CD14-positive monocyte (primary cell): ENCODE data around the gene HOPX. TPM values are rescaled to one million over a fixed set of nuclear protein-coding genes. Genes with fewer than 3 reads are reported as not detected.
"Not testable (repeated sequence)": the region's sequence is repeated elsewhere in the genome, so short reads cannot be mapped to it uniquely, and the experiment has no call there.

Source experiments
- DNase-seq, 3 donors: peaks; one replicate each; pipeline ENCODE4 v3.0.0-alpha.2; 2011 to 2022
- H2AFZ ChIP-seq: 2 replicates; pipeline ENCODE4 v1.6.0; 2012; ENCODE audit warnings: mild to moderate bottlenecking, low read depth, low read length, inconsistent platforms; ENCODE audit not compliant: insufficient read depth, poor library complexity, severe bottlenecking
- H3K27ac ChIP-seq, 2 donors: 1 replicate in 1 of 2; 2 replicates in 1 of 2; pipeline ENCODE4 v1.5.1; 2012 to 2013; ENCODE audit warnings: low read length in 2 of 2, control low read depth in 1 of 2, inconsistent platforms in 1 of 2, low read depth in 1 of 2, mild to moderate bottlenecking in 1 of 2
- H3K27me3 ChIP-seq, 2 donors: one replicate each; pipeline versions ENCODE4 v1.6.0 to v1.6.1; 2011 to 2013; ENCODE audit warnings: low read length in 2 of 2; ENCODE audit not compliant: control insufficient read depth in 2 of 2, insufficient read depth in 2 of 2
- H3K36me3 ChIP-seq, 2 donors: replicated peaks in 1 of 2; 1 replicate in 1 of 2; 2 replicates in 1 of 2; pipeline versions ENCODE4 v1.5.1 to v1.6.1; 2012 to 2013; ENCODE audit warnings: low read length in 2 of 2, control low read depth in 1 of 2, inconsistent platforms in 1 of 2, mild to moderate bottlenecking in 1 of 2; ENCODE audit not compliant: insufficient read depth in 2 of 2, control insufficient read depth in 1 of 2
- H3K4me1 ChIP-seq, 2 donors: 1 replicate in 1 of 2; 2 replicates in 1 of 2; pipeline versions ENCODE4 v1.5.1 to v1.6.1; 2012 to 2013; ENCODE audit warnings: low read length in 2 of 2, control low read depth in 1 of 2, inconsistent platforms in 1 of 2, mild to moderate bottlenecking in 1 of 2, moderate library complexity in 1 of 2; ENCODE audit not compliant: insufficient read depth in 2 of 2, control insufficient read depth in 1 of 2
- H3K4me2 ChIP-seq: replicated peaks from 2 replicates; pipeline ENCODE3; 2012; ENCODE audit warnings: low read length, moderate library complexity, mild to moderate bottlenecking; ENCODE audit not compliant: poor library complexity, severe bottlenecking; ENCODE audit errors: extremely low read depth
- H3K4me3 ChIP-seq, 3 experiments: fragments of 200-600 bp in 1 of 3; sonication (generic) in 1 of 3; replicated peaks in 1 of 3; 1 replicate in 2 of 3; 2 replicates in 1 of 3; pipeline ENCODE4 v1.5.1; 2011 to 2013; ENCODE audit warnings: low read length in 3 of 3, mild to moderate bottlenecking in 3 of 3, control low read depth in 2 of 3, low read depth in 2 of 3, inconsistent platforms in 1 of 3, moderate library complexity in 1 of 3
- H3K79me2 ChIP-seq: 2 replicates; pipeline ENCODE4 v1.6.0; 2012; ENCODE audit warnings: mild to moderate bottlenecking, control low read depth, inconsistent platforms, low read length, moderate library complexity; ENCODE audit not compliant: insufficient read depth
- H3K9ac ChIP-seq: 2 replicates; pipeline ENCODE4 v1.6.0; 2017; ENCODE audit warnings: low read length, mild to moderate bottlenecking; ENCODE audit not compliant: insufficient read depth, poor library complexity, severe bottlenecking
- H3K9me3 ChIP-seq, 2 donors: replicated peaks in 1 of 2; 1 replicate in 1 of 2; 2 replicates in 1 of 2; pipeline versions ENCODE4 v1.5.1 to v1.6.1; 2012 to 2013; ENCODE audit warnings: low read length in 2 of 2, control low read depth in 1 of 2; ENCODE audit not compliant: control insufficient read depth in 1 of 2, insufficient read depth in 1 of 2
- H4K20me1 ChIP-seq: 2 replicates; pipeline ENCODE4 v1.6.0; 2012; ENCODE audit warnings: mild to moderate bottlenecking, low read length, control low read depth, moderate library complexity; ENCODE audit not compliant: insufficient read depth
- H3K27ac Mint-ChIP-seq, 7 donors: one replicate each; pipeline ENCODE4 v1.8.0; 2020; ENCODE audit warnings: mild to moderate bottlenecking in 7 of 7, mixed read lengths in 7 of 7, moderate library complexity in 6 of 7, inconsistent platforms in 2 of 7
- H3K27me3 Mint-ChIP-seq, 3 donors: one replicate each; pipeline ENCODE4 v1.8.0; 2021 to 2022; ENCODE audit warnings: low read depth in 3 of 3, mild to moderate bottlenecking in 3 of 3, mixed read lengths in 3 of 3, moderate library complexity in 3 of 3, inconsistent platforms in 1 of 3
- H3K36me3 Mint-ChIP-seq, 2 donors: one replicate each; pipeline ENCODE4 v1.8.0; 2020; ENCODE audit warnings: mixed read lengths in 2 of 2, inconsistent platforms in 1 of 2, mild to moderate bottlenecking in 1 of 2
- H3K4me1 Mint-ChIP-seq: one replicate; pipeline ENCODE4 v1.8.0; 2020; ENCODE audit warnings: mild to moderate bottlenecking, mixed read lengths
- H3K4me3 Mint-ChIP-seq, 2 donors: one replicate each; pipeline ENCODE4 v1.8.0; 2020; ENCODE audit warnings: mild to moderate bottlenecking in 2 of 2, mixed read lengths in 2 of 2, moderate library complexity in 1 of 2
- H3K9me3 Mint-ChIP-seq, 7 donors: one replicate each; pipeline ENCODE4 v1.8.0; 2020 to 2022; ENCODE audit warnings: mixed read lengths in 7 of 7, mild to moderate bottlenecking in 6 of 7, moderate library complexity in 6 of 7, inconsistent platforms in 2 of 7
- WGBS: methylation state at CpG from one replicate; pipeline ENCODE4 v1.1.5; 2013; ENCODE audit warnings: missing lambda C conversion rate; ENCODE audit not compliant: insufficient coverage; 5-methylcytosine and 5-hydroxymethylcytosine counted together
- intact Hi-C, 2 donors: fragments of 100-400 bp; cut with micrococcal nuclease; formaldehyde crosslinking; loops; one replicate each; pipeline versions ENCODE4 v1.15.0 to v1.15.1; 2023
- polyA plus RNA-seq, 3 donors: library from polyadenylated mRNA; depleted of rRNA in 1 of 3; unstranded in 2 of 3; stranded (reverse) in 1 of 3; fragments of 300-500 nt in 2 of 3; fragments of >200 nt in 1 of 3; fragmentation: Illumina TruSeq in 2 of 3; gene quantifications; 1 replicate in 2 of 3; 2 replicates in 1 of 3; pipeline ENCODE4 v1.2.3, GENCODE V29; 2012 to 2021
- TF ChIP-seq, protein P1 (sequence below): fragments of 200-600 bp; IDR thresholded peaks from one replicate; pipeline ENCODE4 v1.8.0; 2022; ENCODE audit warnings: antibody characterized with exemption, mild to moderate bottlenecking

HOPX gene
- polyA plus RNA-seq, 3 donors = 0.39 to 1.3 (median 0.52) TPM

DNA sequence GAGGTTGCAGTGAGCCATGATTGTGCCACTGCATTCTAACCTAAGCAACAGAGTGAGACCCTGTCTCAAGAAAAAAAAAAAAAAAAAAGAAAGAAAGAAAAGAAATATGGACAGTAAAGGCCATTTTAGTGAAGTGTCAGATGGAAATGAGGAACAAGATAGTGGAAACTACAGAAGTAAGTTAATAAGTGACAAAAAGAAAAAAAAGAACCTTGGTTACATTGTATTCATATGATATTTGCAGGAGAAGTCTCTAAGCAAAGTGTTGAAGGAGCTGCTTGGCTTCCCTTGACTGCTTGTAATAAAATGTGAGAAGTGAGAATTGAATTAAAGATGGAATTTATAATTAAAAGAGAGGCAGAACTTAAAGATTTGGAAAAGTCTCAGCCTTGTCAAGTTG lies 73.2 kb downstream of the HOPX start:
- H3K4me1 ChIP-seq = no peaks in the 10 kb centered on the region

DNA sequence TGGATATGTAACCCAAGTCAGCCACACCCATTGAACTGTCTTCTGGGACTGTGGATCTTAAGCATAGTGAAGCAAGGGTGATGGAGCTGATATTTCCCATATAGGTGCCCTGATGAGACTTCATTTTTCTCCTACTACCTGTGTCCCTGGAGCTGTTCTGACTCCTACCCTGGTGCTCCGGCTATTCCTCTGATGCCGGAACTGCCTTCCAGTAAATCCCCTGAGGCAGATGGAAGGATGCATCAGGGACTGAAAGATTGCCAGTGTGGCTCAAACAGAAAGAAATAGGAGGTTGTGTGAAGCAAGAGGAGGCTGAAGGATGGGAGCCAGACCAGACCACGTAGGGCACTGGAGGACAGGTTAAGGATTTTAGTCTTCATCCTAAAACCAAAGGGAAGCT lies 74.7 kb downstream of the HOPX start:
- Histone ChIP-seq H3K79me2 (no peaks in the 10 kb centered on the region), H3K36me3 (no peaks in the 10 kb centered on the region), H3K4me1 (no peaks in the 10 kb centered on the region), H3K4me3 (no peak overlapping the region), H3K27me3 (no peaks in the 10 kb centered on the region), H2AFZ (no peak overlapping the region), H4K20me1 (no peaks in the 10 kb centered on the region), H3K9me3 (no peaks in the 10 kb centered on the region), H3K4me2 (no peak overlapping the region), H3K9ac (no peak overlapping the region), H3K27ac (no peak overlapping the region)
- TF ChIP-seq, protein P1, sequence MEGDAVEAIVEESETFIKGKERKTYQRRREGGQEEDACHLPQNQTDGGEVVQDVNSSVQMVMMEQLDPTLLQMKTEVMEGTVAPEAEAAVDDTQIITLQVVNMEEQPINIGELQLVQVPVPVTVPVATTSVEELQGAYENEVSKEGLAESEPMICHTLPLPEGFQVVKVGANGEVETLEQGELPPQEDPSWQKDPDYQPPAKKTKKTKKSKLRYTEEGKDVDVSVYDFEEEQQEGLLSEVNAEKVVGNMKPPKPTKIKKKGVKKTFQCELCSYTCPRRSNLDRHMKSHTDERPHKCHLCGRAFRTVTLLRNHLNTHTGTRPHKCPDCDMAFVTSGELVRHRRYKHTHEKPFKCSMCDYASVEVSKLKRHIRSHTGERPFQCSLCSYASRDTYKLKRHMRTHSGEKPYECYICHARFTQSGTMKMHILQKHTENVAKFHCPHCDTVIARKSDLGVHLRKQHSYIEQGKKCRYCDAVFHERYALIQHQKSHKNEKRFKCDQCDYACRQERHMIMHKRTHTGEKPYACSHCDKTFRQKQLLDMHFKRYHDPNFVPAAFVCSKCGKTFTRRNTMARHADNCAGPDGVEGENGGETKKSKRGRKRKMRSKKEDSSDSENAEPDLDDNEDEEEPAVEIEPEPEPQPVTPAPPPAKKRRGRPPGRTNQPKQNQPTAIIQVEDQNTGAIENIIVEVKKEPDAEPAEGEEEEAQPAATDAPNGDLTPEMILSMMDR = no peak
- no peak overlapping the region for H3K4me3 Mint-ChIP-seq
- no peak for DNase-seq
- no peaks in the 10 kb centered on the region for H3K36me3 Mint-ChIP-seq
- intact Hi-C loops = no loop called here
- H3K27ac Mint-ChIP-seq = peak overlapping the region in 1 of 7 donors; percentile 64
- peaks cover 2 to 3% (median 2%) of the 10 kb centered on the region in 3 donors for H3K27me3 Mint-ChIP-seq
- H3K4me1 Mint-ChIP-seq = no peaks in the 10 kb centered on the region
- WGBS = 100% methylated on average over 1 of the region's 3 CpGs
- peaks cover 0 to 3% (median 1%) of the 10 kb centered on the region in 7 donors for H3K9me3 Mint-ChIP-seq

More for the DNA sequence above, 73.2 kb downstream of the HOPX start:
- H3K9me3 Mint-ChIP-seq = peaks cover 0 to 3% (median 2%) of the 10 kb centered on the region in 7 donors
- H3K27ac ChIP-seq = no peak overlapping the region
- TF ChIP-seq, protein P1 = no peak
- no peak overlapping the region for H3K4me3 Mint-ChIP-seq
- H3K27me3 Mint-ChIP-seq = peaks cover 0 to 3% (median 2%) of the 10 kb centered on the region in 3 donors
- no peak overlapping the region for H3K4me2 ChIP-seq
- H3K79me2 ChIP-seq = no peaks in the 10 kb centered on the region
- H2AFZ ChIP-seq = no peak overlapping the region
- H3K9ac ChIP-seq = no peak overlapping the region
- no peak overlapping the region for H3K27ac Mint-ChIP-seq
- H3K36me3 Mint-ChIP-seq = no peaks in the 10 kb centered on the region
- H3K9me3 ChIP-seq = no peaks in the 10 kb centered on the region
- no peaks in the 10 kb centered on the region for H4K20me1 ChIP-seq
- DNase-seq = no peak
- intact Hi-C loops = no loop called here
- H3K4me3 ChIP-seq = no peak overlapping the region
- no peaks in the 10 kb centered on the region for H3K4me1 Mint-ChIP-seq
- no peaks in the 10 kb centered on the region for H3K27me3 ChIP-seq
- no peaks in the 10 kb centered on the region for H3K36me3 ChIP-seq

DNA sequence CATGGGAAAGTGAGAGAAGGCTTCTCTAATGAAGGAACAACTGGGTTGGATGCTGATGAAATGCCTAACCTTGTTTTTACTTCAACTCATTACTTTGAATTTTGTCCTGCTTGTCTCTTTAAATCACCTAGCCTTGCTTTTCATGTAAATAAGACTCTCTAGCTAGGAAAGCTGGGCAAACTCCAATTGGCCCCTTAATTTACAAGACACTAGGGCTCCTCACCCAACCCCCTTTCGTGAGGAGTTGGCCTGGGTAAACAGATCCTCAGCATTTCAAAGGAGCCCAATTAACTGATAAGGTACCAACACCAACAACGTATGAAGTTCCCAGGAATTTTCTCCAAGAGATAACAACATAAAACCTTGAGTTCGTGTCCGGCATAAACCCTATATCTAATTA lies 75.6 kb downstream of the HOPX start:
- H3K27me3 ChIP-seq, intact Hi-C loops, H3K27me3 Mint-ChIP-seq, H3K79me2 ChIP-seq, H3K4me1 ChIP-seq, H3K4me2 ChIP-seq, H3K4me3 Mint-ChIP-seq, H3K9me3 ChIP-seq, H3K9ac ChIP-seq, H3K4me1 Mint-ChIP-seq, DNase-seq, H3K27ac ChIP-seq, H3K4me3 ChIP-seq, H4K20me1 ChIP-seq, H3K36me3 ChIP-seq, H2AFZ ChIP-seq, H3K36me3 Mint-ChIP-seq, H3K9me3 Mint-ChIP-seq, H3K27ac Mint-ChIP-seq: not testable (repeated sequence)
- 100% methylated on average over 1 of the region's 4 CpGs for WGBS
